22Rv1 (cell line): ENCODE measurements around the gene ZNF93.
"Not testable (repeated sequence)": the region's sequence is repeated elsewhere in the genome, so short reads cannot be mapped to it uniquely, and the experiment has no call there.

Experiments
- CTCF ChIP-seq: fragments of 450-650 bp; IDR thresholded peaks from 2 replicates; pipeline ENCODE4 v1.5.1; 2017; ENCODE audit warnings: mild to moderate bottlenecking
- ZFX ChIP-seq: fragments of 450-650 bp; IDR thresholded peaks from 2 replicates; pipeline ENCODE4 v1.6.1; 2017; ENCODE audit warnings: antibody characterized with exemption, borderline replicate concordance

GRCh38 chr19:19907551-19907950, 6.8 kb downstream of the ZNF93 start:
- not testable (repeated sequence) for TF ChIP-seq CTCF, ZFX
